SK-N-SH treated with all-trans-retinoic acid at 6 μM for 48 hours (cell line): ENCODE measurements around the gene CD8B2.

Source experiments
- CREB5 ChIP-seq: fragments of 250-450 bp; sonication (Bioruptor Pico); IDR thresholded peaks from 2 replicates; pipeline ENCODE4 v1.5.1; 2020; ENCODE audit warnings: low read depth, mild to moderate bottlenecking, moderate library complexity
- CSDC2 ChIP-seq: fragments of 250-450 bp; sonication (Bioruptor Pico); IDR thresholded peaks from 2 replicates; pipeline ENCODE4 v1.5.0; 2020; ENCODE audit warnings: mild to moderate bottlenecking, moderate library complexity
- GLIS3 ChIP-seq: fragments of 250-450 bp; sonication (Bioruptor Pico); IDR thresholded peaks from 2 replicates; pipeline ENCODE4 v1.5.0; 2020; ENCODE audit warnings: mild to moderate bottlenecking, moderate library complexity
- PATZ1 ChIP-seq: fragments of 250-450 bp; sonication (Bioruptor Pico); IDR thresholded peaks from 2 replicates; pipeline ENCODE4 v1.8.0; 2020; ENCODE audit warnings: mild to moderate bottlenecking, moderate library complexity, borderline replicate concordance
- RARB ChIP-seq: fragments of 250-450 bp; sonication (Bioruptor Pico); IDR thresholded peaks from 2 replicates; pipeline ENCODE4 v1.8.0; 2021; ENCODE audit warnings: mild to moderate bottlenecking, moderate library complexity
- TSHZ2 ChIP-seq: fragments of 250-450 bp; sonication (Bioruptor Pico); IDR thresholded peaks from 2 replicates; pipeline ENCODE4 v1.5.0; 2020; ENCODE audit warnings: mild to moderate bottlenecking, moderate library complexity
- ZC3H10 ChIP-seq: fragments of 250-450 bp; sonication (Bioruptor Pico); IDR thresholded peaks from 2 replicates; pipeline ENCODE4 v1.5.1; 2021; ENCODE audit warnings: mild to moderate bottlenecking, moderate library complexity
- ZFP30 ChIP-seq: fragments of 450-650 bp; formaldehyde crosslinking; IDR thresholded peaks from 2 replicates; pipeline ENCODE4 v1.5.0; 2022; ENCODE audit warnings: mild to moderate bottlenecking, moderate library complexity

- TF ChIP-seq CSDC2: no peak
- TF ChIP-seq CREB5: no peak
- no peak for TF ChIP-seq ZC3H10 (CRISPR knock-in tag)
- no peak for TF ChIP-seq RARB (CRISPR knock-in tag)
- no peak for TF ChIP-seq ZFP30 (CRISPR knock-in tag)
- TF ChIP-seq TSHZ2 (CRISPR knock-in tag): no peak
- no peak for TF ChIP-seq GLIS3 (CRISPR knock-in tag)
- no peak for TF ChIP-seq PATZ1
Measured at GRCh38 chr2:106540886-106541285, 53.7 kb downstream of the CD8B2 start.
